Naive thymus-derived CD8-positive, alpha-beta T cell (primary cell): ENCODE results near the gene OSTM1. TPM values are rescaled to one million over a fixed set of nuclear protein-coding genes. Genes with fewer than 3 reads are reported as not detected.
"Not testable (repeated sequence)": the region's sequence is repeated elsewhere in the genome, so short reads cannot be mapped to it uniquely, and the experiment has no call there.

Experiments
- ATAC-seq, 2 donors: fragments of 150-1000 bp; cut with Tn5 transposase in 1 of 2; sonication (Bioruptor Pico), chemical (Tn5 transposase) in 1 of 2; 1 replicate in 1 of 2; 2 replicates in 1 of 2; pipeline ENCODE4 v1.10.0; 2021; ENCODE audit warnings: mild to moderate bottlenecking in 2 of 2, moderate library complexity in 2 of 2
- POLR2A ChIA-PET: fragments of 350-600 bp; sonication (Branson Sonifier 250); formaldehyde crosslinking; loops from one replicate; lab custom pipeline; 2021; ENCODE audit warnings: antibody characterized with exemption; lab: Charles Lee
- DNase-seq, 10 donors: peaks; one replicate each; pipeline versions ENCODE4 v3.0.0 to v3.0.0-alpha.2; 2020 to 2022
- H3K27ac Mint-ChIP-seq, 10 donors: one replicate each; pipeline ENCODE4 v1.8.0; 2020 to 2022; ENCODE audit warnings: mild to moderate bottlenecking in 10 of 10, mixed read lengths in 10 of 10, moderate library complexity in 4 of 10, inconsistent platforms in 1 of 10
- H3K27me3 Mint-ChIP-seq, 5 donors: one replicate each; pipeline ENCODE4 v1.8.0; 2021 to 2022; ENCODE audit warnings: mixed read lengths in 5 of 5
- H3K36me3 Mint-ChIP-seq, 3 donors: one replicate each; pipeline ENCODE4 v1.8.0; 2020 to 2022; ENCODE audit warnings: mixed read lengths in 3 of 3, mild to moderate bottlenecking in 2 of 3, inconsistent platforms in 1 of 3
- H3K4me1 Mint-ChIP-seq, 4 donors: one replicate each; pipeline ENCODE4 v1.8.0; 2021 to 2022; ENCODE audit warnings: mixed read lengths in 4 of 4
- H3K4me3 Mint-ChIP-seq, 10 donors: one replicate each; pipeline ENCODE4 v1.8.0; 2020 to 2022; ENCODE audit warnings: mild to moderate bottlenecking in 10 of 10, mixed read lengths in 10 of 10, moderate library complexity in 6 of 10, inconsistent platforms in 1 of 10
- H3K9me3 Mint-ChIP-seq, 9 donors: one replicate each; pipeline ENCODE4 v1.8.0; 2020 to 2022; ENCODE audit warnings: mixed read lengths in 9 of 9, mild to moderate bottlenecking in 3 of 9, inconsistent platforms in 1 of 9, moderate library complexity in 1 of 9
- polyA plus RNA-seq, 3 donors: library from polyadenylated mRNA; unstranded; fragments of 300-500 nt; fragmentation: Illumina TruSeq; gene quantifications; one replicate each; pipeline ENCODE4 v1.2.3, GENCODE V29; 2021
- total RNA-seq, 8 experiments: library from RNA in 2 of 8; stranded (reverse) in 2 of 8; gene quantifications; one replicate each; pipeline ENCODE4 v1.2.3 and lab custom pipeline; 2021 to 2026

The OSTM1 gene
- total and polyA plus RNA-seq, 5 experiments from 2014 or later, result 34.1 to 49.6 (median 40.8) TPM

DNA sequence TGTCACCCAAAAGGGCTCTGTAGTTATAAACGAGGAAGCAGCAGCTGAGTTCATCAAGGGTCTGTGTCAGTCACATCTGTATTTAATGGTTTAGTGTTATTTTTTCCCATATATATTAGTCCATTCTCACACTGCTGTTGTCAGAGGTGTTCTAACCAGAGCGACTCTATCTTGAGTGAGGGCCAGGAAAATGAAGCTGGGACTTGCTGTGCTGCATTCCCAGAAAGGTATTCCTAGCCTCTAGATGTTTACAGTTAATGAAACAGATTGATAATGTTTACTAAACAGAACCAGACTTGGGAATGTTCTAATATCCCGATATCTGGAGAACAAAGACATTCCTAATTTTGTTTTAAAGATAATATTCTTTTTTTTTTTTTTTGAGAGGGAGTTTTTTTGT lies 68.6 kb downstream of the OSTM1 start:
- H3K36me3 Mint-ChIP-seq, result peaks cover 2 to 23% (median 13%) of the 10 kb centered on the region in 3 donors
- H3K27me3 Mint-ChIP-seq, result peaks cover 0 to 7% (median 0%) of the 10 kb centered on the region in 5 donors
- H3K4me3 Mint-ChIP-seq, result no peak overlapping the region
- DNase-seq (no peak), ATAC-seq (no peak)
- H3K9me3 Mint-ChIP-seq, result peaks cover 0 to 26% (median 15%) of the 10 kb centered on the region in 9 donors
- POLR2A ChIA-PET, result no interaction called here
- no peaks in the 10 kb centered on the region for H3K4me1 Mint-ChIP-seq
- no peak overlapping the region for H3K27ac Mint-ChIP-seq

DNA sequence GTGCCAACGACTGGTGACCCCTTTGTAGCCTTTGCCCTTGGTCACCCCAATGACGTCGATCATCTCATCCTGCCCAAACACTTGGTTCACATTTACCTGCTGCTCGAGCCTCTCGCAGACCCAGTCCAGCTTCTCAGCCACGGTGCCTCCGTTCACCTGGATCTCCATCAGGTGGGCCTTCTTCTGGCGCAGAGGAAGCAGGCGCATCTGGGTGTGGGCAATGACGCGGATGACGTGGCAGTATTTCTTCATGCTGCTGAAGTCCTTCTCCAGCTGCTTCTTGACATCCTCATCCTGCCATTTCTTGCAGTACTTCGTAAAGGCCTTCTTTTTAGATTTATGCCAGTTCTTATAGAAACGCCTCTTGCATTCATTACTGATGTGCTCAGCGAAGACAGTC lies 69.7 kb downstream of the OSTM1 start:
- Mint-ChIP-seq H3K27me3 (peaks cover 0 to 7% (median 0%) of the 10 kb centered on the region in 5 donors), H3K4me3 (no peak overlapping the region), H3K36me3 (peaks cover 2 to 23% (median 12%) of the 10 kb centered on the region in 3 donors), H3K9me3 (peaks cover 0 to 24% (median 14%) of the 10 kb centered on the region in 9 donors), H3K27ac (no peak overlapping the region), H3K4me1 (no peaks in the 10 kb centered on the region)
- POLR2A ChIA-PET, result no interaction called here
- DNase-seq, result no peak
- no peak for ATAC-seq

DNA sequence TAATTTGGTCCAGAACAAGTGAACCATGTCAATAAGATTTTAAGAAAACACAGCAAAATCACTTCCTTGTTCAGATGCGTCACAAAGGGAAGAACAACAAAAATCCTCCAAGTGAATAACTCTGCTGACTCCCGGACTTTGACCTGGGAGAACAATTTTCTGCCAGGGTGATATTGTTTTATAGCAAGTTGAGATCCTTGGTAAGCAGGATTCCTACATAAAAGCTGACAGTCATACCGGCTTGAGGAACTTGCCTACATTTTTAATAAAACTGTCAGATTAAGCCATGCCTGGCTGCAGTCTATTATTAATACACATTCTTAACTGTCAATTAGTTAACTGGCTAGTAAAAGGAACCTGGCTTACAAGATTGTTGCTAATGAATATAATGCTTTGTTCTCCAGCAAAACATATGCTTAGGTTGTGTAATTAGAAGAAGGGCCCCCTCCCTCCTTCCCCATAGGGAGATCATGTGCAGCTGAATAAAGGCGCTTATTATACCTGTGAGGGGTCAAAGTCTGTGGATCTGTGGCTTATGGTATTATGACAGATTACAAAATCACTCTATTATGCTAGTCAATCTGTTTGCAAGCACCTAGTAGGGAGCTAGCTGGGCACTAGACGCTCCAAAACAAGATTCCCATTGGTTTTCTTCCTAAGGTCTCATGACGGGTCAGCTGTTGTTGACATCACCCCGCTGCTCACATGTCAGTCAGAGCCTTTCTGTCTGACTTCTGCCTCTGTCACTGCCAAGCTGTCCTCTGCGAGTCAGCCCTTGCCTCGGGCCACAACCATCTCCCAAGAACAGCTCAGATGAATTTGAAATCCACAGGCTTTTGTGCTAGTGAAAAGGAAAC lies 71.9 kb downstream of the OSTM1 start:
- peaks cover 0 to 3% (median 0%) of the 10 kb centered on the region in 3 donors for H3K36me3 Mint-ChIP-seq

GRCh38 chr6:108001696-108002231 lies 72.8 kb downstream of the OSTM1 start:
- no peaks in the 10 kb centered on the region for H3K4me1 Mint-ChIP-seq
- peaks cover 0 to 2% (median 0%) of the 10 kb centered on the region in 3 donors for H3K36me3 Mint-ChIP-seq
- no peak overlapping the region for H3K4me3 Mint-ChIP-seq
- peaks cover 0 to 2% (median 0%) of the 10 kb centered on the region in 9 donors for H3K9me3 Mint-ChIP-seq
- no peak overlapping the region for H3K27ac Mint-ChIP-seq
- ATAC-seq (no peak), DNase-seq (no peak)
- H3K27me3 Mint-ChIP-seq, result peaks cover 0 to 3% (median 0%) of the 10 kb centered on the region in 5 donors
- POLR2A ChIA-PET, result no interaction called here

More for the DNA sequence above, 71.9 kb downstream of the OSTM1 start:
- ATAC-seq (no peak), DNase-seq (no peak)
- H3K27me3 Mint-ChIP-seq, result peaks cover 0 to 3% (median 0%) of the 10 kb centered on the region in 5 donors
- no peaks in the 10 kb centered on the region for H3K4me1 Mint-ChIP-seq
- POLR2A ChIA-PET, result no interaction called here
- H3K9me3 Mint-ChIP-seq, result peaks cover 0 to 4% (median 0%) of the 10 kb centered on the region in 9 donors
- no peak overlapping the region for H3K4me3 Mint-ChIP-seq
- no peak overlapping the region for H3K27ac Mint-ChIP-seq

DNA sequence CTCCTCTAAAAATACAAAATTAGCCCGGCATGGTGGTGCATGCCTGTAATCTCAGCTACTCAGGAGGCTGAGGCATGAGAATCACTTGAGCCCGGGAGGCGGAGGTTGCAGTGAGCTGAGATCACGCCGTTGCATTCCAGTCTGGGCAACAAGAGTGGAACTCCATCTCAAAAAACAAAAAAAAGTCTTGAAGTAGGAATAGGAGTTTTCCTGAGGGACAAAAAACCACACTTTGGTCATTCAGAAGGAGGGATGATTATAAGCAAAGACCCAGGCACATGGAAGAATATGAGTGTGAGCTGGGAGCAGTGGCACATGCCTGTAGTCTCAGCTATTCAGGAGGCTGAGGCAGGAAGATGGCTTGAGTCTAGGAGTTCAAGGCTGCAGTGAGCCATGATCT lies 74.3 kb downstream of the OSTM1 start:
- H3K4me1 Mint-ChIP-seq, DNase-seq, H3K4me3 Mint-ChIP-seq, POLR2A ChIA-PET, H3K27me3 Mint-ChIP-seq, H3K36me3 Mint-ChIP-seq, ATAC-seq, H3K9me3 Mint-ChIP-seq: not testable (repeated sequence)
- peak overlapping the region in 1 of 10 donors; percentile 32 for H3K27ac Mint-ChIP-seq

GRCh38 chr6:107999341-107999740 lies 75.2 kb downstream of the OSTM1 start:
- no peak overlapping the region for H3K27ac Mint-ChIP-seq
- H3K4me3 Mint-ChIP-seq, result no peak overlapping the region
- DNase-seq (no peak), ATAC-seq (no peak)
- POLR2A ChIA-PET, result no interaction called here
- H3K4me1 Mint-ChIP-seq, result no peaks in the 10 kb centered on the region
- no peaks in the 10 kb centered on the region for H3K36me3 Mint-ChIP-seq
- peaks cover 0 to 2% (median 0%) of the 10 kb centered on the region in 5 donors for H3K27me3 Mint-ChIP-seq
- no peaks in the 10 kb centered on the region for H3K9me3 Mint-ChIP-seq

DNA sequence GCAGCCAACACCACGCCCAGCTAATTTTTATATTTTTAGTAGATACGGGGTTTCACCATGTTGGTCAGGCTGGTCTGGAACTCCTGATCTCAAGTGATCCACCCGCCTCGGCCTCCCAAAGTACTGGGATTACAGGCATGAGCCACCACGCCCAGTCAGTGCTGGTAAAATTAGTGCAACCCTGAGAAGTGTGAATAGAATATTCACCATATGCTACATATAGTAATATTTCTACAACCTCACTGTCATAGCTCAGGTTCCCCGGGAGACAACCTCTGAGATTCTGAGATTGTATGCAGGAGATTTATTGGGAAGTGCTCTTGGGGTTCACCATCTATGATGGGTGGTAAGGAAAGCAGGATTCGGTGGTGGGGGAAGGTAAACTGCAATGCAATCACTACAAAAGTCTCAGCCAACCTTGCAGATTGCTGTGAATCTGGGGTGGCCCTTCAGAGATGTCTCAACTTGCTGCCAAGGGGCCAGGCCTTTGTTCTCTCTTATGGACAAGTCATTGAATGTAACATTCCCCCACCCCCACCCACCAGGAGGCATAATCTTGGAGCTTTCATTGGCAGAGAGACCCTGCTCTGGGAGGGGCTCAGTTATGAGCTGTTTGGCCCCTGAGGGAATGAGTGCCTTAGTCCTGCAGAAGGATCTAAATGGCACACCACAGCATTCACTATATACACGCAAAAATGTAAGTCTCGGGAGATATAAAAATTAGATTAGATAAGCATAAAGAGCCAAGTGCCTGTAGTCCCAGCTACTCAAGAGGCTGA lies 82.6 kb downstream of the OSTM1 start:
- H3K27ac Mint-ChIP-seq, result peak overlapping the region in 1 of 10 donors; percentile 29
- DNase-seq (no peak), ATAC-seq (no peak)
- no peaks in the 10 kb centered on the region for H3K9me3 Mint-ChIP-seq
- H3K4me3 Mint-ChIP-seq, result no peak overlapping the region
- H3K27me3 Mint-ChIP-seq, result peaks cover 0 to 4% (median 0%) of the 10 kb centered on the region in 5 donors
- H3K4me1 Mint-ChIP-seq, result peaks cover 0 to 8% (median 2%) of the 10 kb centered on the region in 4 donors
- H3K36me3 Mint-ChIP-seq, result no peaks in the 10 kb centered on the region
- POLR2A ChIA-PET, result interaction anchor here (0.7 kb wide), 1 partner anchor 69 kb away, joined by 3 read pairs; no protein-coding TSS in a partner anchor

Other genes starting within 250 kb of the OSTM1 start
- 10 to 100 TPM; 76.6 to 81.6 TPM for gene SEC63, start 116.5 kb downstream of the OSTM1 start, total RNA-seq
- gene SEC63, start 116.5 kb downstream of the OSTM1 start, polyA plus RNA-seq, result 10 to 100 TPM; 28.8 to 32.1 (median 31.9) TPM
- gene NR2E1, start 91.3 kb upstream of the OSTM1 start, total RNA-seq, result not detected
- gene NR2E1, start 91.3 kb upstream of the OSTM1 start, polyA plus RNA-seq, result not detected
- 10 to 100 TPM; 65.1 to 76.1 TPM for gene SNX3, start 186.3 kb upstream of the OSTM1 start, total RNA-seq
- gene SNX3, start 186.3 kb upstream of the OSTM1 start, polyA plus RNA-seq, result 100 to 1,000 TPM; 163 to 227 (median 176) TPM
- 1 to 10 TPM; 5.6 to 8.7 TPM for gene AFG1L, start 220.3 kb upstream of the OSTM1 start, total RNA-seq
- 1 to 10 TPM; 2.8 to 4.4 (median 3.8) TPM for gene AFG1L, start 220.3 kb upstream of the OSTM1 start, polyA plus RNA-seq